ENCODE results near the gene B4GALT2. TPM values are rescaled to one million over a fixed set of nuclear protein-coding genes. Genes with fewer than 3 reads are reported as not detected.

The B4GALT2 gene
- total RNA-seq, 1 experiment from 2014 or later, result 65.9 TPM

DNA sequence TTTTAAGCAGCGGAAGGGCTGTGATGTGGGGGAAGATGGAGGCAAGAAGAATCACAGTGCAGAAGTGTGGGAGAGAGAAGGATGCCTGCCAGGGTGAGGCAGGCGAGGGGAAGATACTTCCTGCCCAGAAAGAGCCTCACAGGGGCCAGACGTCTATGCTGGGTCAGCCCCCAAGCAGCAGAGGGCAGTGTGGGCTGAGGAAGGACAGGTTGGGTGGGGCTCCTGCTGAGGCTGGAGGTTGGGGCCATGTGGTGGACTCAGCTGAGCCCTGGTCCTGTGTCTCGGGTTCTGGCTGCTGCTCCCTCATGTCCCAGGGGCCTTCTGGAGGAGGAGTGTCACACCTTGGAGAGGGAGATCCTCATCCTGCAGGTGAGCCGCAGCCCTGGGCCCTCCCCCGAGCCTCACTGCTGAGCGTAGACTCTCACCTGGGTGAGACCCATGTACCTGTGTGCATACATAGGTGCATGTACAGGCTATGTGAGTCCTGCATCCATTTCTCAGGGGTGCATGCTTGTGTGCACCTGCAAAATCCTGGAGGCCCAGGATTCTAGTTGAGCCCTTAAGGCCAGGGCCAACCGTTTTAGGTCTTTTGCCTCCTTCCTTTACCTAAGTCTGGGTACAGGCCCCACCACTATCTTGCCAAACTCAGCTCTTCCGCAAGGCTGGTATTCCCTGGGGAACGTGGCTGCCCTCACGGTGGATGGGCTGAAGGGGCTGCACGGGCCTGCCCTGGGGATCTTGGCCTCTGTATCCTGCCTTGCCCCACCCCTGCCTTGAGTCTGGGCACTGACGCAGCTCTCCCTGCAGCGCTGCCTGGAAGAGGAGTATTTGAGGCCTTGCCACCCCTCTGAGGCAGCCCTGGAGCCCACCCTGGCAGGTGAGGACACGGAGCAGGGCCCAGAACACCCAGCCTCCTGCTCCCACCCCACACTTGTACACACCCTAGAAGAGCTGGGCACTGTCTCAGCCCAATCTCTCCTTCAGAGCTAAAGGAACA, 16.1 kb downstream of the B4GALT2 start:
- no peaks in the 10 kb centered on the region for H3K9me3 ChIP-seq (replicated peaks)
- H3K4me1 ChIP-seq, result peaks cover 9% of the 10 kb centered on the region
- H3K4me3 ChIP-seq, result no peak overlapping the region
- DNase-seq, result peak; percentile 55 to 60
- no peaks in the 10 kb centered on the region for H3K36me3 ChIP-seq
- H3K27ac ChIP-seq, result no peak overlapping the region
- no peaks in the 10 kb centered on the region for H3K27me3 ChIP-seq

DNA sequence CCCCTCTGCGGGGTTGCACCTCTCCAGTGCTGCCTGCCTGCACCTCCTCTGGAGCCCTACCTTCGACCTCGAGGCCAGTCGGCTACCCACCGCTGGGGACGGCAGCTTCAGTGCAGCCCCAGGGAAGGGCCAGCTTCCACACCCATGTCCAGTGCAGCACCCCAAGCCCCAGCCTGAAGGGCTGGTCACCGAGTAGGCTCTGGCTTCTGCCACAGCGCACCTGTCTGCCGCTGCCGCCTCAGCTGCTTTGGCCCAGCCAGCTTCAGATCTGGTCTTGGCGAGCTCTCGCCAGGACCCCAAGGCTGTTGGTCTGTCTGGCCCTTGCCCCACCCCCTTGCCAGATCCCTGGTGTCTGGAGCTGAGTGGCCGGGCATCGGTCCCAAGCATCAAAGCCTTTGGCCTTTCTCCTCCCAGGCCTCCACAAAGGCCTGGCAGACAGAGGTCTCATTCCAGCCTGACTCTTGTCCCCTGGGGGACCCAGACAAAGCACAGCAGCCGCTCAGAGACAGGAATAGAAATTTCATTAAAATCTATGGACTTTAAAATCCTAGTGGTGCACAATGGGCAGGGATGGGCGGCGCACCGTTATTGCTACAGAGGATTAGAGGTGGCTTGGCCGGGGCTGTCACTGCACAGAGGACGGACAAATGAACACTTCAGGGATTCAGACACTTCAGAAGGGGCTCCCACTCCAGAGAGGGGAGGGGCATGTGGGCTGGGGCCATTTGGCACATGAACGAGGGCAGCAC, 17.1 kb downstream of the B4GALT2 start:
- no peak for DNase-seq
- Histone ChIP-seq H3K4me1 (peaks cover 9% of the 10 kb centered on the region), H3K27me3 (no peaks in the 10 kb centered on the region), H3K9me3 (replicated peaks) (no peaks in the 10 kb centered on the region), H3K27ac (no peak overlapping the region), H3K4me3 (no peak overlapping the region), H3K36me3 (no peaks in the 10 kb centered on the region)

DNA sequence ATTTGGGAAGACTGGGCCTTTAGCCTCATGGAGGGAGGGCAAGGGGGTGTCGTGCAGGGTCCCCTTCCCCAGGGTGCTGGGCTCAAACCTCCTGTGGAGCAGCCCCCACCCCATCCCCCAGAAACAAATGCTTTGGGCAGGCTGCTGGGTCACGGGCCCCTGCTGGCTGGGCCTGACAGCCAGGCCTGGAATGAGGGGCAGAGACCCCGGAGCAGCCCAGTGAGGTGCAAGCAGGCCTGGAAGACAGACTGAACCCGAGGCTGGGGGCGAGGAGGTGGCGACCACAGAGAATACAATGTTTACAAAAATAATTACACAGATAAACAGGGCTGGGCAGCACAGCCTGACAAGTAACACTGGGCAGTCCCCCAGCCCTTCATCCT, 17.7 kb downstream of the B4GALT2 start:
- DNase-seq, result no peak
- Histone ChIP-seq H3K36me3 (no peaks in the 10 kb centered on the region), H3K4me3 (no peak overlapping the region), H3K27ac (no peak overlapping the region), H3K9me3 (replicated peaks) (no peaks in the 10 kb centered on the region), H3K27me3 (no peaks in the 10 kb centered on the region), H3K4me1 (peaks cover 9% of the 10 kb centered on the region)

DNA sequence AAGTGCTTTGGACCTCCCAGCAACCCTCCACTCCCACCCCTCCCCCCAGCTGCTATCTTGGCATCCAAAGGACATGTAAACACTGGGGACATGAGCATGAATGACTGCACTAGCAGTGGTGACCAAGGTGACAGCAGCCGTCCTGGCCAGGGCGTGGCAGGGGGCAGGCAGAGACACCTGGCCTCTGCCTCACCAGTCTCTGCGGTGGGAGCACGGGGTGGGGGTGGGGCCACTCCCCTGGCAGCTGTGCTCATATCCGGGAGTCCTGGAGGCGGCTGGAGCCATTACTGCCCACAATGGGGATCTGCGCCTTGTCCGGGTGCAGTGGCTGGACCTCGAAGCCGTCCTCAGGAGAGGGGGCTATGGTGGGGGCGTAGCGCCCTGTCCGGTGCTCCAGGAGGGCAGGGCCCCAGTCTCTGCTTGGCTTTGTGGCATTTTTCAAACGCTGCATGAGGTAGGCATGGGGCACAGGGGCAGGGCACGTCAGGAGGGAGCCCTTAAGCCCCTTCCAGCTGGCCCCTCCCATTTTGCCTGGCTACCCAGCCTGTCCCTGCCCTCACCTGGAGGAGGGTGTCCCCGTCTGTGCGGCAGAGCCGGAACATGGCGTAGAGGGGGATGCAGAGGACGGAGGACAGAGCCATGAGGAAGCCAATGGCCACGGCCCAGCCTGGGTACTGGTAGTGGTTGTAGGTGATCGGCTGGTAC, 18.4 kb downstream of the B4GALT2 start:
- peaks cover 9% of the 10 kb centered on the region for H3K4me1 ChIP-seq
- DNase-seq, result peak; percentile 37 to 56
- no peaks in the 10 kb centered on the region for H3K36me3 ChIP-seq
- no peaks in the 10 kb centered on the region for H3K9me3 ChIP-seq (replicated peaks)
- no peaks in the 10 kb centered on the region for H3K27me3 ChIP-seq
- peak overlapping the region; percentile 5; the same call in 1 of the 2 replicates for H3K4me3 ChIP-seq
- H3K27ac ChIP-seq, result no peak overlapping the region

DNA sequence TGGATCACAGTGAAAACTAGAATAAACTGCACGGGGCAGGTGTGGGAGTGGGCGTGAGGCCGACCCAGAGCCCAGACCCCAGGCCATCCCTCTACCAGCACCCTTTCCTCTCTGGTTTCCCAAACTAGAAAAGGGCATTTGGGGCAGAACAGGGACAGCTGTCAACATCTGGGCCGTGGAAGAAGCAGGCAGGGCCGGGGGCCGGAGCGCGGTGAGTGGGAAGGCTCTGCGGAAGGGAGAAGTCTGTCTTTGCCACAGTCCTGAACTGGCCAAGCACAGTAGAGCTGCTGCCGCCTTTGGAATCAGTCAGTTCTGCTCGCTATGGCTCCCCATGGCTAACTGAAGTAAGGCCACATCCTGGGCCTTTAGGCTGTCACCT, 19.0 kb downstream of the B4GALT2 start:
- no peak overlapping the region for H3K4me3 ChIP-seq
- no peaks in the 10 kb centered on the region for H3K36me3 ChIP-seq
- no peak overlapping the region for H3K27ac ChIP-seq
- no peaks in the 10 kb centered on the region for H3K9me3 ChIP-seq (replicated peaks)
- no peak for DNase-seq
- H3K4me1 ChIP-seq, result peaks cover 9% of the 10 kb centered on the region
- H3K27me3 ChIP-seq, result no peaks in the 10 kb centered on the region

DNA sequence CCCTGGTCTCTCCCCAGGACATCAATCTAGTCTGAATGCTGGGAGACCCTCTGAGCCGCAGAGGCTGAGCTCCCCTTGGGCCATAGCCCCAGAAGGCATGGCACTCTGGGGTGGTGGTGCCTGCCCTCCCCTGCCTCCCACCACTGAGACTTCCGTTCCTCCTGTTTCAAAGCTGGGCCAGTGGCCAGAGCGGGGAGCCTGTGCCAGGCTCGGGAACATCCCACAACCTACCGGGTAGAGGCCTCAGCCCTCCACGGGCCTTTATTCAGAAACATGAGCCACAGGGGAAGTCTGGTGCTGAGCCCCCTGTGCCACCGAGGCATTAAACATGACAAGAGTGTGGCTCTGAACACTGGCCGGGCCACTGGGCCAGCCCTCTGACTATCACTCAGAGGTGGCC, 20.4 kb downstream of the B4GALT2 start:
- no peak overlapping the region for H3K4me3 ChIP-seq
- peaks cover 9% of the 10 kb centered on the region for H3K4me1 ChIP-seq
- no peak for DNase-seq
- H3K9me3 ChIP-seq (replicated peaks), result no peaks in the 10 kb centered on the region
- no peaks in the 10 kb centered on the region for H3K27me3 ChIP-seq
- no peak overlapping the region for H3K27ac ChIP-seq
- H3K36me3 ChIP-seq, result no peaks in the 10 kb centered on the region

DNA sequence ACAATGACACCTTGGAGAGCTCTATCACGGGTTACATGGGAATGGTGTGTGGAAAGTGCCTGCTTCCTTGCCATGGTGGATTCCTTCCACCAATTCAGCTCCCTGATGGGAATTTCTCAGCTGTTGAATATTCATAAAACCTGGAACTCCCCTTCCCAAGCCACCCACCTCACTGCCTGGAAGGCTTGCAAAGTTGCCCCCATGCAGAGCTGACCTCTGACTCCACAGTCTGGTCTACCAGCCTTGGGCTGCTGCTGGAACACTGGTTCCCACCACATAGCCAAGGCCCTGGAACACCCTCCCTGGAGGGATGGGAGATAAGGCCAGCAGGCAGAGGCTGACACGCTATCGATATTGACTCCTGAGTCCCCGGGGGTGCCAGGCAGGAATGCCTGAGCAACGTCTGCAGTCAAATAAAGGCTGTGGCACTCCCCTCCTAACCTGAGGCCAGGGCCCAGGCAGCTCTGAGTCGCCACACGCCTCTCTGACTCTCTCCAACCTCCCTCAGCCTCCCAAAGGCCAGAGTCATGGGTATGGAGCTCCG, 21.2 kb downstream of the B4GALT2 start:
- no peak overlapping the region for H3K4me3 ChIP-seq
- H3K36me3 ChIP-seq, result no peaks in the 10 kb centered on the region
- H3K9me3 ChIP-seq (replicated peaks), result no peaks in the 10 kb centered on the region
- no peak for DNase-seq
- no peaks in the 10 kb centered on the region for H3K27me3 ChIP-seq
- peaks cover 9% of the 10 kb centered on the region for H3K4me1 ChIP-seq
- H3K27ac ChIP-seq, result no peak overlapping the region

DNA sequence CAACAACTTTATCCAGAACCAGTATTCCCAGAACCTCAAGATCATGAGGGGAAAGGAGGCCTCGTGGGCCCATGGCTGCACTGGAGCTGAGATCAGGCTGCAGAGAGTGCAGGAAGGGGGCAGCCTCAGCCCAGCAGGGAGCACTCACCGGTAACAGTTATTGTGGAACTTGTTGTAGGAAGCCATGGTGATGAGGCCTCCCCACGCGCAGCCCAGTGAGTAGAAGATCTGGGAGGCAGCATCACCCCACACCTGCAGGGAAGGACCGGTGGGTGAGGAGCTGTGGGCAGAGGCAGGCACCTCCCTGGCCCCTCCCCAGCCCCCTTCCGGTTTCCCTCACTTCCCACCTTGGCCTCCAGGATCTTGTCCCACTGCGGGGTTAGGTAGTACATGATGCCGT, 23.2 kb downstream of the B4GALT2 start:
- peaks cover 6% of the 10 kb centered on the region for H3K4me1 ChIP-seq
- no peak overlapping the region for H3K4me3 ChIP-seq
- H3K27me3 ChIP-seq, result no peaks in the 10 kb centered on the region
- no peaks in the 10 kb centered on the region for H3K36me3 ChIP-seq
- H3K9me3 ChIP-seq (replicated peaks), result no peaks in the 10 kb centered on the region
- no peak for DNase-seq
- no peak overlapping the region for H3K27ac ChIP-seq

DNA sequence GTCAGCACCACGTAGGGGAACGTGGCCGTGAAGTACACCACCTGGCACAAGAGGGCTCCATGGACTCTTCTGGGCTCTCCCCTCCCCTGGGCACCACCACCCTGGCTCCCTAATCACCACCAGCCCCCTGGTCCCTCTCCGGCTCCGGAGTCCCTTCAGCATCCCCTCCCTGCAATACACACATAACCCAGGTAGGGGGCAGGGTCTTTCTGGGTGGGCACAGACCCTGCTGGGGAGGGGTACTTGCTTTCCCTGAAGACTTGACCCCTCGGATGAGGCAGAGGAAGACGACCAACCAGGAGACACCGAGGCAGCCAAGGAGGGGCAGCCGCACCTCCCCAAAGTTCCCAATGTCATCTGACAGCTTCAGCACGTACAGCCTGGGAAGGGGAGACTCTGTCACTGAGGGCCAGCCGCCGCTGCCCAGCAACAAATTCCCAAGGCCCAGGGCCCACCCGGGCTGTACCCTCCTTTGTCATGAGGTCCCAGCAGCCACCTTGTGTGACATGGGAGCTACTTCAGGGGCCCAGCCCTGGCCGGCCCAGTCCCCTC, 23.7 kb downstream of the B4GALT2 start:
- H3K9me3 ChIP-seq (replicated peaks), result no peaks in the 10 kb centered on the region
- no peaks in the 10 kb centered on the region for H3K27me3 ChIP-seq
- DNase-seq, result no peak
- no peak overlapping the region for H3K27ac ChIP-seq
- H3K4me1 ChIP-seq, result peaks cover under 1% of the 10 kb centered on the region
- H3K4me3 ChIP-seq, result no peak overlapping the region
- H3K36me3 ChIP-seq, result no peaks in the 10 kb centered on the region

DNA sequence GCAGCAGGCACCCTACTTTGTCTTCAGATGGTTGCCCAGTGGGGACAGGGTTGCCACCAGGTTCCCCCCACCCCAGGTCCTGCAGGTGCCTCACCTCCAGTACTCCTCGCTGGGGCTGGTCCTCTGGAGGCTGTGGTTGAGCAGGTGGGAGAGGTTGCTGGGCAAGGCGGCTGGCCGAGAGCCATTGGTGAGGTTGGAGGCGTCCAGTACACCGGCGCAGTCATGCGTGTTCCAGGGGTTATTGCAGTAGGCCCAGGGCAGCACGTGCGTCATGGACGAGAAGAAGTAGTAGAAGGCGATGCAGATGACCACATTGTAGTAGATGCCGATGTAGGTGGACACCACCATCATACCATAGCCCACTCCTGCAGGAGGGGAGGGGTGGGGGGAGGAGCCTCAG, 29.2 kb downstream of the B4GALT2 start:
- H3K27ac ChIP-seq, result no peak overlapping the region
- H3K4me1 ChIP-seq, result no peaks in the 10 kb centered on the region
- no peak overlapping the region for H3K4me3 ChIP-seq
- H3K27me3 ChIP-seq, result no peaks in the 10 kb centered on the region
- no peaks in the 10 kb centered on the region for H3K9me3 ChIP-seq (replicated peaks)
- no peaks in the 10 kb centered on the region for H3K36me3 ChIP-seq
- no peak for DNase-seq

DNA sequence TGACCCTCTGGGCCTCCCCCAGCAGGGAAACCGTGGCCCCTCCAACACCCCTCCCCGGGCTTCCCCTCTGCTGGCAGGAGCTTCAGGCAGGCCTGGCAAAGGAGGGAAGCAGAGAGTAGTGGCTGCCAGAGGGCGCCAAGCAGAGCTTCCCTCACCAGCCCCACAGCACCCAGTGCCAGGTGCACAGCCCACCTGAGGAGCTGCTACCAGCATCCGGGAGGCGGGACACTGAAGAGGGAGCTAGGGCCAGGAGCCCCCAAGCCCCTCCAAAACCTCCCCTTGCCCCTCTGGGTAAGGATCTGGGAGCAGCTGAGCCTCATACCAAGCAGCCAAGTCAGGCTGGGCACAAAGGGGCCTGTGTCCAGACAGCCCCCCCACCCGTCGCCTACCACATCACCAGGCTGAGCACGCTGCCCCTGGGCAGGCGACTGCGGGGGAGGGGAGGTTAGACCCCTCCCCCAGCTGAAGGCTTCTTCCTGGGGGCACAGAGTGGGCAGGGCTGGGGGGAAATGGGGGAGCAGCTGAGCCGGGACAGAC, 32.0 kb downstream of the B4GALT2 start:
- Histone ChIP-seq H3K36me3 (no peaks in the 10 kb centered on the region), H3K27me3 (no peaks in the 10 kb centered on the region), H3K27ac (no peak overlapping the region), H3K4me1 (no peaks in the 10 kb centered on the region), H3K4me3 (no peak overlapping the region), H3K9me3 (replicated peaks) (no peaks in the 10 kb centered on the region)
- no peak for DNase-seq

DNA sequence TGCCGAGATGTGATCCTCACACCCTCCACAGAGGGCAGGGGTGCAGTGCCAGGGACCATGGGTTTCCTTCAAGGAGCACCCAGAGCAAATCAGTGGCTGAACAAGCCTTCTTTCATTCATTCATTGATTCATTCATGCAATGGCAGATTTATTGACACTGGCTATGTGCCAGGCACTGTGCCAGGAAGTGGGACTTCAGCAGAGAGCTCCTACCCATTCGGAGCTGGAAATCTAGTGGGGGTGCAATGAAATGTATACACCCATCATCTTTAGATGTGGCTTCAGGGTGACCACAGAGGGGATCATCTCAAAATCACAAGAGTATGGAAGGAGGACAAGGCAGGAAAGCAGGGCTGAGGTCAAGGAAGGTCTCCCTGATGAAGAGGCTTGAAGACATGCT, 33.4 kb downstream of the B4GALT2 start:
- no peaks in the 10 kb centered on the region for H3K27me3 ChIP-seq
- H3K9me3 ChIP-seq (replicated peaks), result no peaks in the 10 kb centered on the region
- no peaks in the 10 kb centered on the region for H3K36me3 ChIP-seq
- no peak for DNase-seq
- no peak overlapping the region for H3K4me3 ChIP-seq
- no peak overlapping the region for H3K27ac ChIP-seq
- no peaks in the 10 kb centered on the region for H3K4me1 ChIP-seq

DNA sequence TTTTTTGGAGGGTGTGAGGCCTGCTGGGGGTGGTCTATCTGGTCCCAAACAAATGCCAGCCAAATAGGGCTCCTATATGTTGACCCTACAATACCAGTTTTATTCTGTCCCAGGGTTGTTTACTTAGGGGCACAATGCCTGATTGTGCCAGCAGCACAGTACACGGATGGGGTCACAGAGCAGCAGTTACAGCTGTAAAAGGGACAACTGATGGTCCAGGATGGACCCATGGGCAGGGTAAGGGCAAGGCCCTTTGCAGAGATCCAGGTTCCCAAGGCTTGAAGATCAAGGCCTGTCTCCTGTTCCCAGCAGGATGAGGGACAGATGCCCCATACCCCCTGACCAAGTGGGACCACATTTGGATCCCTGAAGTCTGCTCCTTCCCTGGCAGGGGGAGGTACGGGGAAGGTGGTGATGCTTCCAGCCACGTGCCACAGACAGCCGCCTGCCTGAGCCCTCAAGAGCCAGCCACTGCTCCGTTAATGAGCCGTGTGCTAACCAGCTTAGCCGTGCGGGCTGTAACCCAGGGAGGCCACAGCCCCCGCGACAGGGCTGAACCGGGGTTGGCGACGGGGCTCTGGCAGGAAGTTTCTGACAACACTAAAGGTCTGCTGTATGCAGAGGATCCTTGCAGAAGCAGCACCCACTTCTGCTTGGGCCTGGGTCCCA, 34.1 kb downstream of the B4GALT2 start:
- no peaks in the 10 kb centered on the region for H3K36me3 ChIP-seq
- H3K9me3 ChIP-seq (replicated peaks), result no peaks in the 10 kb centered on the region
- DNase-seq, result no peak

DNA sequence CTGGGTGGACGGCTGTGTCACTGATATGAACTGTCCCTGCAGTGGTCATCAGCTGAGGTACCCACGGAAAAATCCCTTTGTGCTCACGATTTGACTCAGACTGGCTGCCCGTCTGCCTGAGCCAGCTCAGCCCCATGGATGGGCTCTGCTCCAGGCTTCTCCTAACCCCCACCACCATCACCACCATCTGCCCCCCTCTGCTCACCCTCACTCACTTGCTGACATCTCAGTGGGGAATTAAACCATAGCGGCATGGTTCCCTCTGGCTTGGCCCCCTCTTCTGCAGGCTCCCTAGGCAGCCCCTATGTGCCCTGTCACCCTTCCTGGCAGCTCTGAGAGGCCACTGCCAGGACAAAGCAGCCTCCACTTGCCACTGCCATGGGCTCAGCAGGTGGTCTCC, 34.9 kb downstream of the B4GALT2 start:
- Histone ChIP-seq H3K9me3 (replicated peaks) (no peaks in the 10 kb centered on the region), H3K4me1 (no peaks in the 10 kb centered on the region), H3K4me3 (no peak overlapping the region), H3K27me3 (no peaks in the 10 kb centered on the region), H3K27ac (no peak overlapping the region), H3K36me3 (no peaks in the 10 kb centered on the region)
- no peak for DNase-seq

More for the DNA sequence above, 34.1 kb downstream of the B4GALT2 start:
- H3K27ac ChIP-seq, result no peak overlapping the region
- H3K27me3 ChIP-seq, result no peaks in the 10 kb centered on the region
- H3K4me3 ChIP-seq, result no peak overlapping the region
- H3K4me1 ChIP-seq, result no peaks in the 10 kb centered on the region
